ENCODE measurements around the gene CGRRF1. TPM values are rescaled to one million over a fixed set of nuclear protein-coding genes. Genes with fewer than 3 reads are reported as not detected.
A peak's percentile ranks its signal among the peaks of the same experiment; 100 is the strongest.

The CGRRF1 gene
- total and polyA plus RNA-seq, 9 of the 15 experiments (the other 6 are each of a cell fraction or from before 2014, with no cell fraction given): 2.8 to 15.8 (median 4.6) TPM

- TF ChIP-seq E2F6 (IDR thresholded peaks at IDR 0.05; ENCODE audit: borderline replicate concordance in 1 of 2, extremely low read depth in 1 of 2, insufficient read depth in 1 of 2, insufficient read length in 1 of 2, low read depth in 1 of 2, low read length in 1 of 2, poor library complexity in 1 of 2, severe bottlenecking in 1 of 2) (peak in 1 of 2 experiments; percentile 71), PHF21A (IDR thresholded peaks at IDR 0.05; ENCODE audit: borderline replicate concordance, low read depth) (peak; percentile 96), KDM2B (CRISPR knock-in tag; IDR thresholded peaks at IDR 0.05) (no peak), TARDBP (IDR thresholded peaks at IDR 0.05) (no peak), GATAD2B (IDR thresholded peaks at IDR 0.05; ENCODE audit: borderline replicate concordance) (no peak), SP2 (IDR thresholded peaks at IDR 0.05; ENCODE audit: extremely low read depth, low read depth, low read length, poor library complexity, severe bottlenecking) (no peak), ZFP1 (CRISPR knock-in tag; IDR thresholded peaks at IDR 0.05) (no peak), GTF2F1 (IDR thresholded peaks at IDR 0.05; ENCODE audit: low read depth, low read length) (no peak), MBD2 (IDR thresholded peaks at IDR 0.05; ENCODE audit: borderline replicate concordance, low read depth) (0 out of 2 replicates have a peak, but pooled peaks have one; percentile 8), SP1 (CRISPR knock-in tag; IDR thresholded peaks at IDR 0.05) (peak; percentile 52), E4F1 (CRISPR knock-in tag; IDR thresholded peaks at IDR 0.05; ENCODE audit: borderline replicate concordance) (no peak), ZBTB17 (CRISPR knock-in tag; IDR thresholded peaks at IDR 0.05) (no peak), KDM1A (IDR thresholded peaks at IDR 0.05) (peak; percentile 93), ZNF124 (CRISPR knock-in tag; IDR thresholded peaks at IDR 0.05) (no peak), ZZZ3 (IDR thresholded peaks at IDR 0.05) (no peak)
- TF ChIP-seq, protein P1, sequence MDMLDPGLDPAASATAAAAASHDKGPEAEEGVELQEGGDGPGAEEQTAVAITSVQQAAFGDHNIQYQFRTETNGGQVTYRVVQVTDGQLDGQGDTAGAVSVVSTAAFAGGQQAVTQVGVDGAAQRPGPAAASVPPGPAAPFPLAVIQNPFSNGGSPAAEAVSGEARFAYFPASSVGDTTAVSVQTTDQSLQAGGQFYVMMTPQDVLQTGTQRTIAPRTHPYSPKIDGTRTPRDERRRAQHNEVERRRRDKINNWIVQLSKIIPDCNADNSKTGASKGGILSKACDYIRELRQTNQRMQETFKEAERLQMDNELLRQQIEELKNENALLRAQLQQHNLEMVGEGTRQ (CRISPR knock-in tag; IDR thresholded peaks at IDR 0.05): no peak
- TF ChIP-seq, protein P2, sequence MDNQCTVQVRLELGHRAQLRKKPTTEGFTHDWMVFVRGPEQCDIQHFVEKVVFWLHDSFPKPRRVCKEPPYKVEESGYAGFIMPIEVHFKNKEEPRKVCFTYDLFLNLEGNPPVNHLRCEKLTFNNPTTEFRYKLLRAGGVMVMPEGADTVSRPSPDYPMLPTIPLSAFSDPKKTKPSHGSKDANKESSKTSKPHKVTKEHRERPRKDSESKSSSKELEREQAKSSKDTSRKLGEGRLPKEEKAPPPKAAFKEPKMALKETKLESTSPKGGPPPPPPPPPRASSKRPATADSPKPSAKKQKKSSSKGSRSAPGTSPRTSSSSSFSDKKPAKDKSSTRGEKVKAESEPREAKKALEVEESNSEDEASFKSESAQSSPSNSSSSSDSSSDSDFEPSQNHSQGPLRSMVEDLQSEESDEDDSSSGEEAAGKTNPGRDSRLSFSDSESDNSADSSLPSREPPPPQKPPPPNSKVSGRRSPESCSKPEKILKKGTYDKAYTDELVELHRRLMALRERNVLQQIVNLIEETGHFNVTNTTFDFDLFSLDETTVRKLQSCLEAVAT (IDR thresholded peaks at IDR 0.05): no peak
- TF ChIP-seq, protein P3, sequence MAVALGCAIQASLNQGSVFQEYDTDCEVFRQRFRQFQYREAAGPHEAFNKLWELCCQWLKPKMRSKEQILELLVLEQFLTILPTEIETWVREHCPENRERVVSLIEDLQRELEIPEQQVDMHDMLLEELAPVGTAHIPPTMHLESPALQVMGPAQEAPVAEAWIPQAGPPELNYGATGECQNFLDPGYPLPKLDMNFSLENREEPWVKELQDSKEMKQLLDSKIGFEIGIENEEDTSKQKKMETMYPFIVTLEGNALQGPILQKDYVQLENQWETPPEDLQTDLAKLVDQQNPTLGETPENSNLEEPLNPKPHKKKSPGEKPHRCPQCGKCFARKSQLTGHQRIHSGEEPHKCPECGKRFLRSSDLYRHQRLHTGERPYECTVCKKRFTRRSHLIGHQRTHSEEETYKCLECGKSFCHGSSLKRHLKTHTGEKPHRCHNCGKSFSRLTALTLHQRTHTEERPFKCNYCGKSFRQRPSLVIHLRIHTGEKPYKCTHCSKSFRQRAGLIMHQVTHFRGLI (CRISPR knock-in tag; IDR thresholded peaks at IDR 0.05): no peak
Observed at GRCh38 chr14:54564868-54565784, 55.4 kb downstream of the CGRRF1 start (continued).

Data from K562 (cell line).